Prostate gland (tissue), 2 donors: ENCODE results near the gene ABCA6. TPM values are rescaled to one million over a fixed set of nuclear protein-coding genes. Genes with fewer than 3 reads are reported as not detected.

Experiments
- DNase-seq: peaks from one replicate; pipeline ENCODE4 v3.0.0-alpha.2; 2019; ENCODE audit warnings: low spot score
- H3K27ac ChIP-seq, 2 donors: fragments of 200-600 bp; sonication (generic); 2 replicates each; pipeline ENCODE4 v1.5.1; 2017 to 2019
- H3K27me3 ChIP-seq: fragments of 200-600 bp; sonication (generic); replicated peaks from 2 replicates; pipeline ENCODE4 v1.5.1; 2019; ENCODE audit not compliant: insufficient read depth
- H3K36me3 ChIP-seq, 2 donors: fragments of 200-600 bp; sonication (generic); 1 replicate in 1 of 2; 2 replicates in 1 of 2; pipeline versions ENCODE4 v1.5.1 to v1.8.1; 2017 to 2019
- H3K4me1 ChIP-seq: fragments of 200-600 bp; sonication (generic); replicated peaks from 2 replicates; pipeline ENCODE4 v1.5.1; 2019
- H3K4me3 ChIP-seq, 2 donors: fragments of 200-600 bp; sonication (generic); 2 replicates each; pipeline ENCODE4 v1.5.1; 2017 to 2019
- H3K9me3 ChIP-seq: fragments of 200-600 bp; sonication (generic); 2 replicates; pipeline ENCODE4 v1.5.1; 2017
- CTCF ChIP-seq, 4 experiments: fragments of 200-600 bp in 2 of 4; fragments of 450-650 bp in 2 of 4; sonication (generic) in 2 of 4; IDR thresholded peaks; 1 replicate in 3 of 4; 2 replicates in 1 of 4; pipeline ENCODE4 v1.5.1; 2016 to 2019; ENCODE audit warnings: antibody characterized with exemption in 4 of 4, mild to moderate bottlenecking in 2 of 4, moderate library complexity in 2 of 4
- POLR2A ChIP-seq: fragments of 450-650 bp; IDR thresholded peaks from one replicate; pipeline ENCODE4 v1.6.1; 2016; ENCODE audit warnings: antibody characterized with exemption, mild to moderate bottlenecking
- POLR2AphosphoS5 ChIP-seq: sonication (generic); formaldehyde crosslinking; IDR thresholded peaks from one replicate; pipeline ENCODE4 v1.6.1; 2017; ENCODE audit warnings: antibody characterized with exemption
- WGBS: methylation state at CpG from one replicate; pipeline ENCODE4 v1.1.5; 2018; 5-methylcytosine and 5-hydroxymethylcytosine counted together
- intact Hi-C: fragments of 100-400 bp; cut with DNase I; formaldehyde crosslinking; loops from one replicate; pipeline ENCODE4 v1.14.2; 2022
- total RNA-seq, 2 donors: library from RNA; depleted of rRNA; stranded (reverse); fragments of >200 nt; gene quantifications; one replicate each; pipeline ENCODE4 v1.1.0, GENCODE V29; 2016

The ABCA6 gene
- total RNA-seq, 2 donors from 2014 or later: 3.2 to 10.1 TPM

DNA sequence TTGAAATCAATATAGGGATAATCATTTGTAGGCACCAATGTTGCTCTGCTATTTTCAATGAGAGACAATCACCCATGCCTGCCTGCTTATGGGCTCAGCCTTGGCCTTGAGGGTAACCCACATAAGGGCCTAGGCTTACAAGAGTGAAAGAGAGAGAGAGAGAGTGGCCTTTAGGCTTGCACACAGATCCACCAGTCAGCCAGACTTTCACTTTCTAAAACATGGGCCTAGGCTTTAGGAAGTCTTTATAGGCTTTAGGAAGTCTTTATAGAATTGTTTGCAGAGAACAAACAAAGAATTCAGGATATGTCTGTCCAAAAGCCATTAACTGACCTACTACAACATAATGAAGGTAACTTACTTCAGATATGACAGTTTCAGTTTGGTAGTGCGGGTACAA is 84.4 kb downstream of the ABCA6 start:
- Histone ChIP-seq H3K36me3 (no peaks in the 10 kb centered on the region), H3K27ac (no peak overlapping the region), H3K4me1 (no peaks in the 10 kb centered on the region), H3K27me3 (no peaks in the 10 kb centered on the region), H3K4me3 (no peak overlapping the region), H3K9me3 (no peaks in the 10 kb centered on the region)
- 45% methylated on average over 1 of the region's 1 CpG for WGBS
- intact Hi-C loops: no loop called here
- TF ChIP-seq CTCF (IDR thresholded peaks at IDR 0.05) (no peak), POLR2A (no peak), POLR2AphosphoS5 (no peak)
- DNase-seq: no peak

- 85% methylated on average over 3 of the region's 3 CpGs for WGBS
- intact Hi-C loops: no loop called here
- H3K4me1 ChIP-seq: no peaks in the 10 kb centered on the region
Observed at GRCh38 chr17:69056179-69056823, 85.4 kb downstream of the ABCA6 start.

DNA sequence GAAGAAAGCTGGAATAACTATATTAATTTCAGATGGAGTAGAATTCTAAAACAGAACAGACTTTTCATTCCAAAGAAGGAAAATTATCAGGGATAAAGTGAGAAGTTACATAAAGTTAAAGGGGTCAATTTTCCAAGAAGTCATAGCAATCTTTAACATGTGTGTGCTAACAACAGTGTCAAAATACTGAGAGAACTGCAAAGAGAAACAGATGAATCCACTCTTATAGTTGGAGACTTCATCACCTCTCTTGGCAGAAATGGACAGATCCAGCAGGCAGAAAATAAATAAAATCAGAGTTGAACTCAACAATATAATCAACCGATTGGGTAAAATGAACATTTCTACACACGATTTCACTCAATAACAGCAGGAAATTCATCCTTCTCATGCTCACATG is 86.4 kb downstream of the ABCA6 start:
- TF ChIP-seq POLR2AphosphoS5 (no peak), POLR2A (no peak), CTCF (IDR thresholded peaks at IDR 0.05) (no peak)
- Histone ChIP-seq H3K4me3 (no peak overlapping the region), H3K36me3 (no peaks in the 10 kb centered on the region), H3K27ac (no peak overlapping the region), H3K4me1 (no peaks in the 10 kb centered on the region), H3K9me3 (no peaks in the 10 kb centered on the region), H3K27me3 (no peaks in the 10 kb centered on the region)
- DNase-seq: no peak
- intact Hi-C loops: no loop called here
- WGBS: 89% methylated on average over 2 of the region's 2 CpGs

More at GRCh38 chr17:69056179-69056823, 85.4 kb downstream of the ABCA6 start:
- Histone ChIP-seq H3K27me3 (no peaks in the 10 kb centered on the region), H3K4me3 (no peak overlapping the region), H3K36me3 (no peaks in the 10 kb centered on the region), H3K9me3 (no peaks in the 10 kb centered on the region), H3K27ac (no peak overlapping the region)
- DNase-seq: no peak
- no peak for TF ChIP-seq POLR2AphosphoS5
- no peak for TF ChIP-seq POLR2A
- no peak for TF ChIP-seq CTCF (IDR thresholded peaks at IDR 0.05)

- no peak for DNase-seq
- no peak for TF ChIP-seq CTCF (IDR thresholded peaks at IDR 0.05)
- no peak for TF ChIP-seq POLR2A
- no peak for TF ChIP-seq POLR2AphosphoS5
- Histone ChIP-seq H3K4me3 (no peak overlapping the region), H3K36me3 (no peaks in the 10 kb centered on the region), H3K27ac (no peak overlapping the region), H3K4me1 (no peaks in the 10 kb centered on the region), H3K9me3 (no peaks in the 10 kb centered on the region), H3K27me3 (no peaks in the 10 kb centered on the region)
- WGBS: 81% methylated on average over 5 of the region's 5 CpGs
- intact Hi-C loops: no loop called here
Observed at GRCh38 chr17:69050999-69051775, 90.5 kb downstream of the ABCA6 start.

DNA sequence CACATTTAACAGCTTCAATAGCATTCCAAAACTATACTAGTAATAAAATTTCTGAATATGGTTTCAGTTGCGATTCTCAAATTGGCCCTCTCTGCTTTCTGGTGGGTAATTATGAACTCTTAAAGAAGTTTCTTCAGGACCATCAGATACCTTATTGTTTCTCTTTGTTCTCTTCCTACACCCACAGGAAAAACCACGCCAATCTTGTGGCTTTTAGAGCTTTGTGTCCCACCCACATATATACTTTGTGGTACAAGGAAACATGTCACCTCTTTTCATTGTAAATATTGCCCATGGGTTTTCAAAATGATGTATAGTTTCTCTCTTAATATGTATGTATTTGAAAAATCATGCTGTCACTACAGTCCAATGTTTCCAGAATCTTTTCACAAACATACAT is 93.1 kb downstream of the ABCA6 start:
- intact Hi-C loops: no loop called here
- Histone ChIP-seq H3K36me3 (no peaks in the 10 kb centered on the region), H3K27me3 (no peaks in the 10 kb centered on the region), H3K9me3 (no peaks in the 10 kb centered on the region), H3K27ac (no peak overlapping the region), H3K4me3 (no peak overlapping the region), H3K4me1 (no peaks in the 10 kb centered on the region)
- WGBS: 84% methylated on average over 2 of the region's 2 CpGs
- DNase-seq: no peak
- TF ChIP-seq POLR2AphosphoS5: no peak
